B cell (primary cell): Measurements from ENCODE around the gene ELP2. TPM values are rescaled to one million over a fixed set of nuclear protein-coding genes. Genes with fewer than 3 reads are reported as not detected.

ENCODE experiments used
- ATAC-seq: fragments of 200-7000 bp; cut with Tn5 transposase; one replicate; pipeline ENCODE4 v1.10.0; 2021; ENCODE audit warnings: low read depth, mild to moderate bottlenecking, moderate number of reproducible peaks, moderate library complexity
- CTCF ChIA-PET: fragments of 350-600 bp; sonication (Branson Sonifier 250); formaldehyde crosslinking; loops from one replicate; lab custom pipeline; 2021; ENCODE audit warnings: antibody characterized with exemption, inconsistent platforms; lab: Charles Lee
- POLR2A ChIA-PET: fragments of 350-600 bp; sonication (Branson Sonifier 250); formaldehyde crosslinking; loops from one replicate; lab custom pipeline; 2021; ENCODE audit warnings: antibody characterized with exemption; lab: Charles Lee
- DNase-seq: peaks from one replicate; pipeline ENCODE4 v3.0.0; 2013
- H2AFZ ChIP-seq: 2 replicates; pipeline ENCODE4 v1.6.1; 2012; ENCODE audit warnings: mild to moderate bottlenecking, low read depth, low read length; ENCODE audit not compliant: insufficient read depth, poor library complexity, severe bottlenecking
- H3K27ac ChIP-seq, 2 donors: 1 replicate in 1 of 2; 2 replicates in 1 of 2; pipeline ENCODE4 v1.5.1; 2012 to 2013; ENCODE audit warnings: low read length in 2 of 2, mild to moderate bottlenecking in 2 of 2, moderate library complexity in 1 of 2
- H3K27me3 ChIP-seq, 4 experiments: fragments of 200-600 bp in 1 of 4; sonication (generic) in 1 of 4; replicated peaks in 1 of 4; 1 replicate in 2 of 4; 2 replicates in 2 of 4; pipeline versions ENCODE4 v1.6.1 to v1.7.0; 2013 to 2016; ENCODE audit warnings: low read length in 3 of 4, mild to moderate bottlenecking in 2 of 4, mixed read lengths in 1 of 4, moderate library complexity in 1 of 4; ENCODE audit not compliant: insufficient read depth in 4 of 4, control insufficient read depth in 3 of 4; ENCODE audit errors: control extremely low read depth in 1 of 4
- H3K36me3 ChIP-seq, 2 experiments: replicated peaks in 1 of 2; 1 replicate in 1 of 2; 2 replicates in 1 of 2; pipeline versions ENCODE4 v1.6.1 to v1.7.1; 2013; ENCODE audit warnings: low read length in 1 of 2; ENCODE audit not compliant: insufficient read depth in 2 of 2, control insufficient read depth in 1 of 2; ENCODE audit errors: control extremely low read depth in 1 of 2, extremely low read depth in 1 of 2
- H3K4me1 ChIP-seq, 2 donors: fragments of 200-600 bp in 1 of 2; sonication (generic) in 1 of 2; 1 replicate in 1 of 2; 2 replicates in 1 of 2; pipeline versions ENCODE4 v1.5.1 to v1.6.1; 2013 to 2017; ENCODE audit warnings: low read length in 2 of 2; ENCODE audit not compliant: control insufficient read depth in 2 of 2, insufficient read depth in 2 of 2
- H3K4me2 ChIP-seq: replicated peaks from 2 replicates; pipeline ENCODE3; 2012; ENCODE audit warnings: mild to moderate bottlenecking, low read depth, low read length; ENCODE audit not compliant: poor library complexity, severe bottlenecking
- H3K4me3 ChIP-seq, 5 experiments: fragments of 200-600 bp in 1 of 5; sonication (generic) in 1 of 5; 1 replicate in 3 of 5; 2 replicates in 2 of 5; pipeline versions ENCODE4 v1.5.1 to v1.7.0; 2011 to 2016; ENCODE audit warnings: low read length in 4 of 5, mild to moderate bottlenecking in 4 of 5, low read depth in 2 of 5, control low read depth in 1 of 5, moderate library complexity in 1 of 5; ENCODE audit not compliant: insufficient read depth in 1 of 5; ENCODE audit errors: control extremely low read depth in 1 of 5, extremely low read depth in 1 of 5
- H3K79me2 ChIP-seq: fragments of 200-600 bp; sonication (generic); one replicate; pipeline ENCODE4 v1.6.0; 2016; ENCODE audit warnings: low read length; ENCODE audit not compliant: control insufficient read depth, insufficient read depth
- H3K9ac ChIP-seq: fragments of 200-600 bp; sonication (generic); 2 replicates; pipeline ENCODE4 v1.6.1; 2017; ENCODE audit warnings: mild to moderate bottlenecking, low read length, moderate library complexity
- H3K9me3 ChIP-seq, 3 donors: one replicate each; pipeline versions ENCODE4 v1.6.1 to v1.7.1; 2013; ENCODE audit warnings: low read length in 2 of 3; ENCODE audit not compliant: control insufficient read depth in 2 of 3, insufficient read depth in 1 of 3; ENCODE audit errors: control extremely low read depth in 1 of 3
- H4K20me1 ChIP-seq: 2 replicates; pipeline ENCODE4 v1.6.0; 2012; ENCODE audit warnings: mild to moderate bottlenecking, low read length; ENCODE audit not compliant: insufficient read depth, control insufficient read depth, poor library complexity, severe bottlenecking
- H3K27ac Mint-ChIP-seq: one replicate; pipeline ENCODE4 v1.8.0; 2021; ENCODE audit warnings: mixed read lengths
- H3K27me3 Mint-ChIP-seq: one replicate; pipeline ENCODE4 v1.8.0; 2021; ENCODE audit warnings: mixed read lengths
- H3K4me1 Mint-ChIP-seq: one replicate; pipeline ENCODE4 v1.8.0; 2021; ENCODE audit warnings: mixed read lengths
- H3K4me3 Mint-ChIP-seq: one replicate; pipeline ENCODE4 v1.8.0; 2021; ENCODE audit warnings: mixed read lengths
- H3K9me3 Mint-ChIP-seq: one replicate; pipeline ENCODE4 v1.8.0; 2022; ENCODE audit warnings: mixed read lengths; ENCODE audit not compliant: insufficient read depth
- EZH2 ChIP-seq: IDR thresholded peaks from 2 replicates; pipeline ENCODE4 v1.6.1; 2012; ENCODE audit warnings: borderline replicate concordance, low read depth, mild to moderate bottlenecking, moderate library complexity, low read length; ENCODE audit not compliant: insufficient read depth, poor library complexity, severe bottlenecking
- WGBS: methylation state at CpG from one replicate; pipeline ENCODE4 v1.1.5; 2013; ENCODE audit warnings: missing lambda C conversion rate; ENCODE audit not compliant: insufficient coverage; 5-methylcytosine and 5-hydroxymethylcytosine counted together
- intact Hi-C: fragments of 100-400 bp; cut with micrococcal nuclease; formaldehyde crosslinking; loops from one replicate; pipeline ENCODE4 v1.10.0; 2022
- polyA plus RNA-seq: library from polyadenylated mRNA; depleted of rRNA; stranded (reverse); fragments of >200 nt; gene quantifications from 2 replicates; pipeline ENCODE4 v1.2.3, GENCODE V29; 2012
- total RNA-seq, 2 donors: library from RNA; stranded (reverse); fragments of 120-200 nt in 1 of 2; gene quantifications; 1 replicate in 1 of 2; 2 replicates in 1 of 2; pipeline versions ENCODE4 v1.2.3 to v1.2.4, GENCODE V29; 2013 to 2022
- TF ChIP-seq, protein P1 (sequence below): fragments of 200-600 bp; IDR thresholded peaks from one replicate; pipeline ENCODE4 v1.8.0; 2022; ENCODE audit warnings: antibody characterized with exemption, mild to moderate bottlenecking

Gene ELP2
- total and polyA plus RNA-seq, 2 donors (not counting 1 experiment from before 2014, with no cell fraction given): 45.7 to 137 TPM

DNA sequence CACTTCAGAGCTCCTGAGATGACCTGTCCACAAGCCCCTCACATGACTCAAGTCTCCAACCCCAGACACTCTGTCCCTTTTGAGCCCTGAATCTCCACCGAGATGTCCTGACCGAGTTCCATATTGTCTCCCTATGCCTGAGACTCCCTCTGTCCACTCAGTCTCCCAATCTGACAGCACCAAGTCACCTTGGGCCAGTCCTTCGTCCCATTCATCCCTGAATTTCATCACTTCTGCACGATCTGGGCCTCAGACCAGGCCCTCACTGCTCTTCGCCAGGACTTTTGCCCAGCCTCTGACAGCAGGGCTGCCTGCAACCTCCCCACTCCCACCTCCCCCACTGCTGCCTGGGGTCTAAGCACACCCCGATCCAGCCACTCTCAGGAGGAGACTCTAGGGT, 53.3 kb downstream of the ELP2 start:
- no peak for TF ChIP-seq EZH2
- TF ChIP-seq, protein P1, sequence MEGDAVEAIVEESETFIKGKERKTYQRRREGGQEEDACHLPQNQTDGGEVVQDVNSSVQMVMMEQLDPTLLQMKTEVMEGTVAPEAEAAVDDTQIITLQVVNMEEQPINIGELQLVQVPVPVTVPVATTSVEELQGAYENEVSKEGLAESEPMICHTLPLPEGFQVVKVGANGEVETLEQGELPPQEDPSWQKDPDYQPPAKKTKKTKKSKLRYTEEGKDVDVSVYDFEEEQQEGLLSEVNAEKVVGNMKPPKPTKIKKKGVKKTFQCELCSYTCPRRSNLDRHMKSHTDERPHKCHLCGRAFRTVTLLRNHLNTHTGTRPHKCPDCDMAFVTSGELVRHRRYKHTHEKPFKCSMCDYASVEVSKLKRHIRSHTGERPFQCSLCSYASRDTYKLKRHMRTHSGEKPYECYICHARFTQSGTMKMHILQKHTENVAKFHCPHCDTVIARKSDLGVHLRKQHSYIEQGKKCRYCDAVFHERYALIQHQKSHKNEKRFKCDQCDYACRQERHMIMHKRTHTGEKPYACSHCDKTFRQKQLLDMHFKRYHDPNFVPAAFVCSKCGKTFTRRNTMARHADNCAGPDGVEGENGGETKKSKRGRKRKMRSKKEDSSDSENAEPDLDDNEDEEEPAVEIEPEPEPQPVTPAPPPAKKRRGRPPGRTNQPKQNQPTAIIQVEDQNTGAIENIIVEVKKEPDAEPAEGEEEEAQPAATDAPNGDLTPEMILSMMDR: no peak

DNA sequence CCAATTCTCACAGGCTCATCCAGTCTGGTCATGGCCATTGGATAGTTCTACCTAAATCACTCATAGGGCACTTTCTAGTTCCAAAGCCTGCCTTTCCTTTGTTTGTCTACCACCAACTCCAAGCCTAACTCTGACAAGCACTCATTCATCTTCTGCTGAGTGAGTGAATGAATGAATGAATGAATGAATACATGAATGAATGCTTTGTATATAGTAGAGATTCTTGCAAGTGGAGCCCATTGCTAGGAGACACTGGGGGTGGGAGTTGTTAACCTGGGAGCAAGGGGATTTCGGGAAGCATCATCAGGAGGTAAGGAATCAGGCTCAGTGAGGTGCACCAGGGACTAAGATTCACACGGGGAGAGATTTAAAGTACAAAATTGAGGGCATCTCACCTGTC, 54.3 kb downstream of the ELP2 start:
- Histone ChIP-seq H3K4me2 (no peak overlapping the region), H2AFZ (no peak overlapping the region), H3K9ac (no peak overlapping the region), H3K27ac (no peak overlapping the region), H3K9me3 (peaks cover 0 to 11% (median 0%) of the 10 kb centered on the region in 3 donors), H3K4me3 (no peak overlapping the region), H4K20me1 (no peaks in the 10 kb centered on the region), H3K4me1 (peaks cover 36 to 46% of the 10 kb centered on the region in 2 donors), H3K36me3 (no peaks in the 10 kb centered on the region), H3K79me2 (no peaks in the 10 kb centered on the region), H3K27me3 (peaks cover 0 to 22% (median 7%) of the 10 kb centered on the region in 4 experiments)
- Mint-ChIP-seq H3K27ac (no peak overlapping the region), H3K4me3 (no peak overlapping the region), H3K9me3 (no peaks in the 10 kb centered on the region), H3K4me1 (peaks cover 49% of the 10 kb centered on the region), H3K27me3 (peaks cover 16% of the 10 kb centered on the region)
- POLR2A ChIA-PET: no interaction called here
- ATAC-seq (no peak), DNase-seq (no peak)
- intact Hi-C loops: no loop called here
- TF ChIP-seq EZH2: no peak
- TF ChIP-seq, protein P1: no peak
- CTCF ChIA-PET: no interaction called here
- WGBS: no CpG with 5 or more reads among the region's 2 CpGs

More for the DNA sequence above, 53.3 kb downstream of the ELP2 start:
- Histone ChIP-seq H3K4me3 (no peak overlapping the region), H3K36me3 (peaks cover 0 to 1% of the 10 kb centered on the region in 2 experiments), H2AFZ (no peak overlapping the region), H3K9ac (no peak overlapping the region), H3K4me2 (no peak overlapping the region), H3K9me3 (peaks cover 0 to 6% (median 0%) of the 10 kb centered on the region in 3 donors), H3K27ac (no peak overlapping the region), H3K4me1 (peaks cover 32 to 42% of the 10 kb centered on the region in 2 donors), H3K79me2 (no peaks in the 10 kb centered on the region), H4K20me1 (no peaks in the 10 kb centered on the region), H3K27me3 (peaks cover 0 to 14% (median 4%) of the 10 kb centered on the region in 4 experiments)
- intact Hi-C loops: no loop called here
- Mint-ChIP-seq H3K4me3 (no peak overlapping the region), H3K27me3 (peaks cover 6% of the 10 kb centered on the region), H3K9me3 (no peaks in the 10 kb centered on the region), H3K27ac (no peak overlapping the region), H3K4me1 (peaks cover 42% of the 10 kb centered on the region)
- WGBS: 94% methylated on average over 6 of the region's 6 CpGs
- ChIA-PET CTCF (no interaction called here), POLR2A (no interaction called here)
- DNase-seq (no peak), ATAC-seq (no peak)
